Frontal cortex (tissue), 4 donors: ENCODE measurements around the gene MSANTD1. TPM values are rescaled to one million over a fixed set of nuclear protein-coding genes. Genes with fewer than 3 reads are reported as not detected.

Experiments used
- DNase-seq, 2 donors: peaks; one replicate each; pipeline ENCODE4 v3.0.0; 2012; ENCODE audit warnings: low spot score in 2 of 2
- FAIRE-seq: peaks from 2 replicates; lab custom pipeline; 2012; peaks lifted over from hg19 to GRCh38; lab: Jason Lieb, UNC
- total RNA-seq: library from RNA; depleted of rRNA; stranded (reverse); fragments of >200 nt; gene quantifications from one replicate; pipeline ENCODE4 v1.2.3, GENCODE V29; 2014
- donor health status: control.
- donor health status: control.
- donor health status: control.

The MSANTD1 gene
- total RNA-seq, 1 donor from 2014 or later: 6.5 TPM

GRCh38 chr4:3229964-3230363, 19.0 kb upstream of the MSANTD1 start:
- no peak for DNase-seq
- no peak for FAIRE-seq

DNA sequence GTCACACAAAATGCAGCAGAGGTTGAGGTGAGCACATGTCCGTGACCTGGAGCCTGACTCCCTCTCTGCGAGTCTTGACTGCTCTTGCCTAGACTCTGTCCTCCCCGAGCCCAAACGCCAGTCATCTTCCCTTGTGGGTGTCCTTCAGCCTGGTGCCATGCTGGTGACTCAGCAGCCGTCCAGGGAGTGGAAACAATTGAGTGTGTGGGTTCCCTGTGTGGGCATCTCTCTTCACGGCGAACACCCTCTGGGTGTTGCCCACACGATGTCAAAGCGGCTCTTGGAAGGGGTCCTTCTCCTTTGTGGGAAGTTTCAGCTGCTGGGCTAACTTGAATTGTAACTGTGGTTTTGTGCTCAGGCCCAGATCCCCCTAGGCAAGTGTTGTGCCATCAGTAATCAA, 17.5 kb upstream of the MSANTD1 start:
- DNase-seq: no peak
- FAIRE-seq: no peak

GRCh38 chr4:3232001-3232400, 17.0 kb upstream of the MSANTD1 start:
- DNase-seq (no peak), FAIRE-seq (no peak)

GRCh38 chr4:3232871-3233271, 16.1 kb upstream of the MSANTD1 start:
- no peak for DNase-seq
- no peak for FAIRE-seq

DNA sequence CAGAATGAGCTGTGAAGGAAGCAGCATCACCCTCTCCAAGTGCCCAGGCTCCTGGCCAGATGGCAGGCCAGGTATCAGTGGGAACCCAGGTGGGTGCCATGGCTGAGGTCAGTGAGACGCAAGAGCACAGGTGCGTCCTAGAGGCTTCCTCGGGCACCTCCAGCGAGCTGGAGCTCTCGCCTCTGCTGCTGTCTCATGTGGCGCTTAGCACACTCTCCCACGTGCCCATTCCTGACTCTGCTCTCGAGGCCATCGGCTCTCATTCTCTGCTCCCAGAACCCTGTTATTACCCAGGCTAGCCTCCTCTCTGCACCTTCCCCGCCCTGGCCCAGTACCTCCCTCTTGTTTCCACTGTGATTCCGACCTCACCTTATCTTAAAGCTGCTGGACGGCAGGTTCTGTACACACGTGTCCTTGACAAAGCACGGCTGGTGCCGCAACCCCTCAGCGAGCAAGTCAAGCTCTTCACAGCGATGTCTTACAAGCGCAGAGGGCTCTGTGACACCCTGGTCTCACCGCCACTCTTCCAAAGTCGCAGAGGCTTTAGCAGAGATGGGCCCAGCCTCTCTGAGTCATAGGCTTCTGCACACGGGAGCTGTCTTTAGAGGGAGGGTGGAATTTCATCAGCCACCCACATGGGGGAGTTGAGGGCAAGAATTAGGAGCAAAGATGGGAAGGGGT, 15.4 kb upstream of the MSANTD1 start:
- FAIRE-seq (no peak), DNase-seq (no peak)

DNA sequence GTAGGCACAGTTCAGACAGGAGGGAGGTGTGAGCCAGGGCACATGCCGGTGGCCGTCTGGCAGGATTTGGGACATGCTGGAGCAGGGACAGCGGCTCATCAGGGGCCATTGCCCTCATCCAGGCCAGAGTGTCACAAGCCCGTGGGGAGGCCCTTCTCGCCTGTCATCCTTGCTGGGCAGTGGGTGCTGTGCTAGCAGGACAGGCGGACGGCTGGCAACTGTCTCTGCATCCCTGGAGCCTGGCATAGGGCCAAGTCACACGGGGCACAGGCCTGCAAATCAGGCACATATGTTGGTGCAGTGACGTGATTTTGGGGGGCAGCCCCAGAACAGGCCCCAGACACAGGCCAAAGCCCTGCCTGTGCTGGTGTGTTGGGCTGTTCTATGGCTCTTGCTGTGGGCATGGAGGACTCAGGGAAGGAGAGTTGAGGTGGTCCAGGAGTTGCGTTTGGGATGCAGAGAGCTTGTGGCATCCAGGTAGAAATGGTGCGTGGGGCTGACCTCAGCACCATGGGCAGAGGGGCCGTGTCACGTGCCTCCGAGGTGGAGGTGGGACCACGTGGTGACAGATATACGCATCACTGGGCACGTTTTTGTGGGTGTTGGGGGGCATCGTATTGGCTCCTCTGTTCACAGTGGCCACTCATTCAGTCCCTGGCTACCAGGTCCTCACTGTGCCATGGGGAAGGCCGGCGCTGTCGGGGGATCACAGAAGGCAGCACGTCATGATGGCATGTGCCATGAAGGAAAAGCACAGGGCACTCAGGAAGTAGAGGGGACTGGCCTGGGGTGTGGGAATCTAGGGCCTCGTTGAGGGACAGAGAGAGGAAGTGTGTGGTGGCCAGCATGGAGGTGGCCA, 14.6 kb upstream of the MSANTD1 start:
- no peak for DNase-seq

GRCh38 chr4:3235030-3235345, 14.0 kb upstream of the MSANTD1 start:
- no peak for DNase-seq
- no peak for FAIRE-seq

More for the DNA sequence above, 14.6 kb upstream of the MSANTD1 start:
- no peak for FAIRE-seq

- DNase-seq (no peak), FAIRE-seq (no peak)
Observed at GRCh38 chr4:3235581-3235980, 13.4 kb upstream of the MSANTD1 start.

DNA sequence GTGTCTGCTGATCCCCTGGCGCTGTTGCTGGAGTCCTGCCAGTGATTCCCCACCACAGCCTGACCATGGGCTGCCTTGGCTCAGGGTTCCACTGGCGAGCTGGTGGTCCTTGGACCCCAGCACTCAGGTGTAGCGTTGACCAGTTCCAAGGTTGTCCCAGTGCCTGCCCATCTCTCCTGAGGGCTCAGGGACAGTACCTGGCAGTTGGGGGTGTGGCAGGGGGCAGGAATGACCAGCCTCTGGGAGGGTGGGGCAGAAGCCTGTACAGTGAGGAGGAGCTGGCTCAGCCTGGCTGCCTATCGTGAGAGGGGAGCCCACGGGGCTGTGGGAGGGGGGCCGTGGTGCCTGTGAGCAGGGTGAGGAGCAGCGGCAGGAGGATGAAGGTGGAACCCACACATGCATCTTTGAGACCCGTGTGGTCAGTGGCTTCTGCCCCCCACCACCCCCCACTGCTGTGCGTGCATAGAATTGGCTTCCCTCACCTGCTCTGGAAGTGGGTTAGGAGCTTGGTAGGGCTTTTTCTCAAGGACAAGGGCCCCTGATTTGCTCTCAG, 12.6 kb upstream of the MSANTD1 start:
- no peak for DNase-seq
- no peak for FAIRE-seq

DNA sequence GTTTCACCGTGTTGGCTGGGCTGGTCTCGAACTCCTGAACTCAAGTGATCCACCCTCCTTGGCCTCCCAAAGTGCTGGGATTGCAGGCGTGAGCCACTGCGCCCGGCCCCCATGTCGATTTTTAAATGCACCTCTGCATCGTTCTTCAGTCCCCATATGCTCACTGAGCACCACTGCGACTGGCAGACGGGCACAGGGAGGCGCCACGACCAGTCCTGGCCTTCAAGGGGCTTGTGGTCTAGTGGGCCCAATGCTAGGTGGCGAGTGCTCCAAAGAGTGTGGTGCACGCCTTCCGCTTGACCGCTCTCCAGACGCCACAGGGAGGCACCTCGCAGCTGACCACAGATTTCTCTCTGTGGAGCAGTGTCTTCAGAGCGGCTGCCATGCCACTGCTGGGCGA, 11.7 kb upstream of the MSANTD1 start:
- DNase-seq (no peak), FAIRE-seq (no peak)

DNA sequence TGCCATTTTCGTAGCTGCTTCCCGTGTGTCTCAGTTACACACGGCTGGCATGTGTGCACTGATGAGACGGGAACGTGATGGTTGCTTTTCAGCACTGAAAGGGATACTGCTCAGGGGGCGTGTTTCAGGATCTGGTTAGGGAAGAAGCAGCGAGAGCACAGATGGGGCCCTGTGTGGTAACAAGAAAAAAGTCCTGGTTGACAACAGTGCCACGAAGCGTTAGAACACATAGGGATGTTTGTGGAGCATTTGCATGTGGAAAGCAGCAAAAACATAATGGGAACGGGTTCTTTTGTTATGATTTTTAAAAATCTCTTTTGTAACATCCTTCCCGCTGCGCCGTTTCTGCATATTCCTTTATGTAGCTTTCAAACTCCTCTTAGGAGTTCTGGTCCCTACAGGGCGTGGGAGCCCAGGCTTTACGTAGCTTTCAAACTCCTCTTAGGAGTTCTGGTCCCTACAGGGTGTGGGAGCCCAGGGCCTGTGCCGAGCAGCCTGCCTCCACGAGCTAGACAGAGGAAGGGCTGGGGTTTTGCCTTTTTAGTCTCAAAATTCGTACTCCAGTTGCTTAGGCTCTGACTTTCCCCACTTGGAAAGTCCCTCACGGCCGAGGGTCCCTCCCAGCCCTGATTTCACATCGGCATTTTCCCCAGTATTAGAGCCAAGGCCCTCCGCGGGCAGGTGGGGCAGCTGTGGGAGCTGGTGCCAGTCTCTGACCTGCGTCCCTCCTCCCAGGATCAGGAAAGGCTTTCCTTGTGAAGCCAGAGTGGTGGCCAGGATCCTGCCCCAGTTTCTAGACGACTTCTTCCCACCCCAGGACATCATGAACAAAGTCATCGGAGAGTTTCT, 11.0 kb upstream of the MSANTD1 start:
- no peak for DNase-seq
- FAIRE-seq: no peak

- no peak for FAIRE-seq
- no peak for DNase-seq
Observed at GRCh38 chr4:3238721-3239120, 10.2 kb upstream of the MSANTD1 start.

GRCh38 chr4:3239303-3239702, 9.7 kb upstream of the MSANTD1 start:
- no peak for FAIRE-seq
- no peak for DNase-seq

DNA sequence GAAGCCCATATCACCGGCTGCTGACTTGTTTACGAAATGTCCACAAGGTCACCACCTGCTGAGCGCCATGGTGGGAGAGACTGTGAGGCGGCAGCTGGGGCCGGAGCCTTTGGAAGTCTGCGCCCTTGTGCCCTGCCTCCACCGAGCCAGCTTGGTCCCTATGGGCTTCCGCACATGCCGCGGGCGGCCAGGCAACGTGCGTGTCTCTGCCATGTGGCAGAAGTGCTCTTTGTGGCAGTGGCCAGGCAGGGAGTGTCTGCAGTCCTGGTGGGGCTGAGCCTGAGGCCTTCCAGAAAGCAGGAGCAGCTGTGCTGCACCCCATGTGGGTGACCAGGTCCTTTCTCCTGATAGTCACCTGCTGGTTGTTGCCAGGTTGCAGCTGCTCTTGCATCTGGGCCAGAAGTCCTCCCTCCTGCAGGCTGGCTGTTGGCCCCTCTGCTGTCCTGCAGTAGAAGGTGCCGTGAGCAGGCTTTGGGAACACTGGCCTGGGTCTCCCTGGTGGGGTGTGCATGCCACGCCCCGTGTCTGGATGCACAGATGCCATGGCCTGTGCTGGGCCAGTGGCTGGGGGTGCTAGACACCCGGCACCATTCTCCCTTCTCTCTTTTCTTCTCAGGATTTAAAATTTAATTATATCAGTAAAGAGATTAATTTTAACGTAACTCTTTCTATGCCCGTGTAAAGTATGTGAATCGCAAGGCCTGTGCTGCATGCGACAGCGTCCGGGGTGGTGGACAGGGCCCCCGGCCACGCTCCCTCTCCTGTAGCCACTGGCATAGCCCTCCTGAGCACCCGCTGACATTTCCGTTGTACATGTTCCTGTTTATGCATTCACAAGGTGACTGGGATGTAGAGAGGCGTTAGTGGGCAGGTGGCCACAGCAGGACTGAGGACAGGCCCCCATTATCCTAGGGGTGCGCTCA, 8.7 kb upstream of the MSANTD1 start:
- FAIRE-seq: no peak
- no peak for DNase-seq

DNA sequence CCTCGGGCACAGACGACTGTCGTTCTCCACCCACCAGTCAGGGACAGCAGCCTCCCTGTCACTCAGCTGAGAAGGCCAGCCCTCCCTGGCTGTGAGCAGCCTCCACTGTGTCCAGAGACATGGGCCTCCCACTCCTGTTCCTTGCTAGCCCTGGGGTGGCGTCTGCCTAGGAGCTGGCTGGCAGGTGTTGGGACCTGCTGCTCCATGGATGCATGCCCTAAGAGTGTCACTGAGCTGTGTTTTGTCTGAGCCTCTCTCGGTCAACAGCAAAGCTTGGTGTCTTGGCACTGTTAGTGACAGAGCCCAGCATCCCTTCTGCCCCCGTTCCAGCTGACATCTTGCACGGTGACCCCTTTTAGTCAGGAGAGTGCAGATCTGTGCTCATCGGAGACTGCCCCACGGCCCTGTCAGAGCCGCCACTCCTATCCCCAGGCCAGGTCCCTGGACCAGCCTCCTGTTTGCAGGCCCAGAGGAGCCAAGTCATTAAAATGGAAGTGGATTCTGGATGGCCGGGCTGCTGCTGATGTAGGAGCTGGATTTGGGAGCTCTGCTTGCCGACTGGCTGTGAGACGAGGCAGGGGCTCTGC, 7.9 kb upstream of the MSANTD1 start:
- no peak for FAIRE-seq
- DNase-seq: no peak

- FAIRE-seq: no peak
- no peak for DNase-seq
Observed at GRCh38 chr4:3241898-3242524, 6.9 kb upstream of the MSANTD1 start.

GRCh38 chr4:3243136-3243780, 5.7 kb upstream of the MSANTD1 start:
- FAIRE-seq (no peak), DNase-seq (no peak)

DNA sequence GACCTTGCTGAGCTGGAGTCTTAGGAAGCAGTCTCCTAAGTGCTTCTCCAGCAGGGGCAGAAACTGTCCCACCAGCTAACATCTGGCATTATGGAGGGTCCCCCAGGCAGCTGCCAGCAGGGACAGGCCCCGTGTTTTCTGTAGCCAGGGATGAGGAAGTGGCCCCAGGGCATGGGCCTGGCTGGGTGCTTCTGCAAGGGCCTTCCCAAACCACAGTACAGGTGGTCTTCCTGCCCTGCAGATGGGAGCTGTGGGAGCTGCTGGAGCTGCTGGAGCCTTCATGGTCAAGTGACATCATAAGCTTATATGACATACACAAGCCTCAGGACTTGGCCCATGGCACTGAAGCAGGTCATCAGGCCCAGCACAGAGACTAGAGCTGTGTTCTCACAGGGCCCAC, 5.0 kb upstream of the MSANTD1 start:
- DNase-seq: no peak

More for the DNA sequence above, 5.0 kb upstream of the MSANTD1 start:
- FAIRE-seq: no peak
